HG02588 (cell line): ENCODE measurements around the gene PIK3R1.

Source experiments
- ATAC-seq: cut with Tn5 transposase; IDR thresholded peaks from one replicate; pipeline ENCODE4 v1.9.1; 2021; ENCODE audit warnings: mild to moderate bottlenecking, moderate library complexity; ENCODE audit not compliant: unreplicated experiment

Gene PIK3R1

GRCh38 chr5:68289498-68289897, 73.9 kb downstream of the PIK3R1 start:
- no peak for ATAC-seq

GRCh38 chr5:68290260-68290674, 74.7 kb downstream of the PIK3R1 start:
- no peak for ATAC-seq

- no peak for ATAC-seq
Observed at GRCh38 chr5:68290847-68291246, 75.3 kb downstream of the PIK3R1 start.

- ATAC-seq, result no peak
Observed at GRCh38 chr5:68292316-68292715, 76.8 kb downstream of the PIK3R1 start.

- ATAC-seq, result no peak
Observed at GRCh38 chr5:68295772-68296171, 80.2 kb downstream of the PIK3R1 start.

GRCh38 chr5:68296895-68297294, 81.3 kb downstream of the PIK3R1 start:
- ATAC-seq, result no peak

GRCh38 chr5:68297656-68298055, 82.1 kb downstream of the PIK3R1 start:
- no peak for ATAC-seq

- ATAC-seq, result no peak
Observed at GRCh38 chr5:68298479-68298878, 82.9 kb downstream of the PIK3R1 start.

- no peak for ATAC-seq
Observed at GRCh38 chr5:68299105-68299504, 83.5 kb downstream of the PIK3R1 start.

- no peak for ATAC-seq
Observed at GRCh38 chr5:68299575-68299974, 84.0 kb downstream of the PIK3R1 start.

GRCh38 chr5:68303038-68303738, 87.6 kb downstream of the PIK3R1 start:
- ATAC-seq, result no peak

- no peak for ATAC-seq
Observed at GRCh38 chr5:68303754-68304420, 88.3 kb downstream of the PIK3R1 start.

GRCh38 chr5:68304421-68305052, 89.0 kb downstream of the PIK3R1 start:
- no peak for ATAC-seq

- no peak for ATAC-seq
Observed at GRCh38 chr5:68305223-68305870, 89.8 kb downstream of the PIK3R1 start.

- ATAC-seq, result no peak
Observed at GRCh38 chr5:68306361-68307014, 90.9 kb downstream of the PIK3R1 start.

- no peak for ATAC-seq
Observed at GRCh38 chr5:68313336-68313735, 97.8 kb downstream of the PIK3R1 start.

GRCh38 chr5:68314465-68314864, 98.9 kb downstream of the PIK3R1 start:
- no peak for ATAC-seq

GRCh38 chr5:68315679-68316271, 100.2 kb downstream of the PIK3R1 start:
- peak; percentile 100 for ATAC-seq

GRCh38 chr5:68316469-68316868, 100.9 kb downstream of the PIK3R1 start:
- ATAC-seq, result no peak

- ATAC-seq, result no peak
Observed at GRCh38 chr5:68317646-68318045, 102.1 kb downstream of the PIK3R1 start.
